Endometrial microvascular endothelial cells (primary cell): ENCODE results near the gene CADPS2. TPM values are rescaled to one million over a fixed set of nuclear protein-coding genes. Genes with fewer than 3 reads are reported as not detected.

ENCODE experiments used
- in situ Hi-C: cut with HindIII; loops from 2 replicates; pipeline ENCODE4 v1.10.0; 2017; ENCODE audit warnings: low sequenced_read_pairs, low pct_unique_long_range_greater_than_20kb; ENCODE audit errors: inconsistent ontology term
- total RNA-seq: library from RNA; depleted of rRNA; stranded (reverse); fragments of >200 nt; gene quantifications from one replicate; pipeline ENCODE4 v1.2.3, GENCODE V29; 2015; ENCODE audit errors: inconsistent ontology term

The CADPS2 gene
- total RNA-seq, 1 donor from 2014 or later: 43.5 TPM

- in situ Hi-C loops: loop anchor here (10.0 kb wide), 1 partner anchor 221 kb away; no protein-coding TSS in a partner anchor
Measured at GRCh38 chr7:122314284-122314683, 572.0 kb downstream of the CADPS2 start.

- in situ Hi-C loops: loop anchor here (10.0 kb wide), 1 partner anchor 222 kb away; no protein-coding TSS in a partner anchor
Measured at GRCh38 chr7:122312789-122313188, 573.5 kb downstream of the CADPS2 start.

DNA sequence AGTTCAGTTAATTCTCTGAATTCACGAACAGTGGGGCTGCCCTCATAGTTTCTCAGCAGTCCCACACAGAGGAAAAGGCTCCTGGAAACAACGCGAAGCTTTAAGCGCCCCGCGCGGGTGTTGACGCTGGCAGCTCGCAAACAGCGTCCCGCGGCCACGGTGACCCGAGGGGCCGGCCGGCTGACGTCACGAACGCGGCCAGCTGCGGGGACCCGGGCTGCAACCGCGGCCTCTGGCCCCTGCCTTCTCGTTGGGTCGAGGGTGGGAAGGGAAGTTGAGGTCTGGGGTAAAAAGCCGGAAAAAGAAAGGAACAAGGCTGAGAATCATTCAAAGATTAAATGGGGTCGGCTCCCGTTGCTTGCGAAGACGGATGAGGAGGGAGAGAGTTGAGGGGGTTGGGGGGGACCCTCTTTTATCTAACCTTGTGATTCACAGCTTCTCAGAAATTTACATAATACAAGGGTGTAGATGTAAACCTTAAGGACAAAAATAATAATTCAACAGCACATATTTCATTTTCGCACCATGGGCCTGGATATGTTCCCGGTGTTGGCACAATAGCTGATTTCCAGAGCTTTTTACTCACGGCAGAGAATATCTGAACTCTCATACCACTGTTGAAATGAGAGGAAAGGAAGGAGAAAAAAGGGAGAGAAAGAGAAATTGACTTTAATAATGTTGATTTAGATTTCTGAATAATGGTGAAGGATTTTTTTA, 574.4 kb downstream of the CADPS2 start:
- in situ Hi-C loops: loop anchor here (10.0 kb wide), 1 partner anchor 223 kb away; no protein-coding TSS in a partner anchor

- in situ Hi-C loops: loop anchor here (10.0 kb wide), 1 partner anchor 224 kb away; no protein-coding TSS in a partner anchor
Measured at GRCh38 chr7:122311050-122311700, 575.1 kb downstream of the CADPS2 start.

DNA sequence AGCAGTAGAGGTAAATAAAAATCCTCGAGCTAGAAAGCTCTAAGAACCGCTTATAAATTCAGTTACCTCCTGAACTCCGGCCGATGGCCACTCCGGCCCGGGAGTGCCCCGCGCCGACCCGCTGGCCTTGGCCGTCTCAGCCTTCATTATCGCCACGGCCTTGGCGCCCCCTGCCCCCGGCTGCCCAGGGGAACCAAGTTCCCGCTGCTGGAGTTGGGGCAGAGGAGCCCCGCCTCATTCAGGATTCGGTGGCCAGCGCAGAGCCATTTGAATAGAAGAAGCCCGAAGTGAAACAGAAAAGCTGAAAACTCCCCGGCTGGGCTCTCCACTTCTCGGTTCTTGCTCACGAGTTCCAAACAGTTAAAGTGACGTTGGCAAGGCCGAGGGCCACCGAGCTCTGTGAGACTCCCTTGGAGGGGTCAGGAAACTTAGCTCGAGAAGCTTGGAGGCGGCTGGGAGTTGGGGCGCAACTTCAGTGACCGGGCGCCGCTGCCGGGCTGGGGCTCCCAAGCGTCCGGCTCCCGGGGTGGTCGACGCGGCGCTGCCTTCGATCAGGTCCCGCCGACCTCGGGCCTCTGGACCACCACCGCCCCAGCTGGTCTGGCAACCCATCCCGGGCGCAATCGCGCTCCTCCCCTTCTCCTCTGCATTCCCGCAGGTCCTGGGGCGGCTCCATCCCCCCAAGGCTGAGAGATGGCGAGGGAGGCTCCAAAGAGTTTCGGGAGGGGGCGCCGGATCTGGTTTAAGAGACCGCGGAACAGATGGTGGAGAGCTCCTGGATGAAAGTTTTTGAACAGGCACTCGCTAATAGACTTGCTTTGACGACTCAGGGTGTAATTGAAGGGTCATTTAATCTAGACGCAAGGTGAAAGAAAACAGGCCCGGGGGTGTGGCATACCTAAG, 575.9 kb downstream of the CADPS2 start:
- in situ Hi-C loops: loop anchor here (10.0 kb wide), 1 partner anchor 224 kb away; no protein-coding TSS in a partner anchor

GRCh38 chr7:122309421-122309820, 576.8 kb downstream of the CADPS2 start:
- in situ Hi-C loops: no loop called here

- in situ Hi-C loops: no loop called here
Measured at GRCh38 chr7:122307228-122307621, 579.0 kb downstream of the CADPS2 start.

- in situ Hi-C loops: no loop called here
Measured at GRCh38 chr7:122306320-122307227, 579.7 kb downstream of the CADPS2 start.

DNA sequence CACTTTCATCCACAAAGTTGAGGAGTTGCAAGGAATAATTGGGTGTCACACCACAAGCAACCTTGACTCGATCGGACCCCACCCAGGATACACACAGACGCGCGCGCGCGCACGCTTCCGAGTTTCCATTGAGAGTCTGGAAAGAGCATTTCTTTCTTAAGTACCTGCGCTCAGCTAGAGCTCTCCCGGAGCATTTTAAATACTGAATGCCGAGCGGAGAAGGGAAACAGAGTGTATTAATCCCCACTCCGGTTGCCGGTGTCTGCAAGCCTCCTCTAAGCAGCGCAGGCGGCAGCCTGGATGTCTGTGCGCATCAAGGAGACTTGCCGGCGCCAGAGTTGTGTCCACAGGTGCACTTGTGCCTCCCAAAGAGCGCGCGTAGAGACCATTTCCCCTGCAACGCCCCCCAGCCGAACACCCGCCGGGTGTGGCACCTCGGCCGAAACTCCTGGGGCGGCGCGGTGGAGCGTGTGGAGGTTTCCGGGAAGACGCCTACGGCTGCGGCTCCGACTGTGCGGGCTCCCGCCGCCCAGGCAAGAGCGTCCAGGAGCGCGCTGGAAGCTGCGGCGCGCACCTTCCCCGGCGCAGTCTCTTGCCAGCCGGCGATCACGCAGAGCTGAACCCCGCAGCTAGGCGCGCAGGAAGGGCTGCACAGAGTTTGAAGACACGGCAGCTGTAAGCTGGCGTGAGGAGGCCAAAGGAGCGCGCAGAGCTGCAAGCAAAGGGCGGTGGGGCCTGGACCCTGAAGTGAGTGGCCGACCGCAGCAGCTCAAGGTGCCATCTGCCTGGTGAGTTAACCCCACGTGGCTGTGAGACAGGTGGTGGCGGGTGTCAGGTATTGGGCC, 580.6 kb downstream of the CADPS2 start:
- in situ Hi-C loops: no loop called here

DNA sequence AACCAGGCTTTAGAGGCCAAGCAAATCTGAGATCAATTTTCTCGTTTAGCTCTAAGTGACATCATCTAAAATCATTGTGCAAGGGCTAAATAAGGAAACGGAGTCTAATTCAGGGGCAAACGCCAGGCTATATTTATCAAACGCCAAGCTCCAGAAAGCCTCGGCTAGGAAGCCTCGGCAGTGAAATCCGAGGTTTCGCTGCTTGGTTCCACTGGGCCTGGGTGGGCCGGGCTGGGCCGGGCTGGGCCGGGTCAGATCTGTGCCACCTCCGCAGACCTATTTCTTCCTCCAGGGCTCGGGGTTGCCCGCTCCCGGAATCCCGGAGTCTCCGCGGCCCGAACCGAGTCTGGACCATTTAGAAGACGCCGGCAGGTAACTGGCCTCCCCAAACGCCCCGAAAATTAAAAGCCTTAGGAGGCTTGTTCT, 581.3 kb downstream of the CADPS2 start:
- in situ Hi-C loops: no loop called here

DNA sequence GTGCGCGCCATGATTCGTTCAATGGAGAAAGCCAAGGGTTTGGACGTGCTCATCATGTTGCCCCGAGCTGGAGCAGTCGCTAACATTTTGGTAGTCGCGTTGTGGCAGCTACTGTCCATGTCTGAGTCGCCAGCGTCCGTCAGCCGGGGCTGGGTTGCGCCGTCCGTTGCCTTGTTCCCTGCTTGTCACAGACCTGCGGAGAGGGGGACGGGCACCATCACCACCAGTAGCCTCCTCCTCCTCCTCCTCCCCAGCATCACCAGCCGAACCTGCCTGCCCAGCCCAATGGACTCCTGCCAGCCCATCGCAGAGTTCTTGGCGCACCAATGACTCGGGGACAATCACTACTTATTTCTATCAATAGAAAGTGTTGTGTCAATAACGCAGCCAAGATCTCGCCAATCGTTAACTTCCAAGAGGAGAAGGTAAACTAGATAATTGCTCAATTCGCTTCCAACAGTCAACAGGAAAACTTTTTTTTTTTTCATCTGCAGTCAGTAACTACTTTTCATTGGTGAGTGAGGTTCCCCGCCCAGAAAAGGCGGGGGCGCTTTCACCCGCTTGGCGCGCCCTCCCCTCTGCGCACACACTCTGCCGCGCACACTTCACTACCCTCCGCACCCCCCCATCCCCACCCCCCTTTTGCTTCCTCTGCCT, 581.8 kb downstream of the CADPS2 start, which contains the start of gene FEZF1:
TSS of gene FEZF1 (minus strand) at position 432 of the 657 bp plus-strand sequence. CDS start at position 119, 313 bp downstream.
- in situ Hi-C loops: no loop called here

GRCh38 chr7:122303531-122304318, 582.5 kb downstream of the CADPS2 start:
- in situ Hi-C loops: no loop called here

DNA sequence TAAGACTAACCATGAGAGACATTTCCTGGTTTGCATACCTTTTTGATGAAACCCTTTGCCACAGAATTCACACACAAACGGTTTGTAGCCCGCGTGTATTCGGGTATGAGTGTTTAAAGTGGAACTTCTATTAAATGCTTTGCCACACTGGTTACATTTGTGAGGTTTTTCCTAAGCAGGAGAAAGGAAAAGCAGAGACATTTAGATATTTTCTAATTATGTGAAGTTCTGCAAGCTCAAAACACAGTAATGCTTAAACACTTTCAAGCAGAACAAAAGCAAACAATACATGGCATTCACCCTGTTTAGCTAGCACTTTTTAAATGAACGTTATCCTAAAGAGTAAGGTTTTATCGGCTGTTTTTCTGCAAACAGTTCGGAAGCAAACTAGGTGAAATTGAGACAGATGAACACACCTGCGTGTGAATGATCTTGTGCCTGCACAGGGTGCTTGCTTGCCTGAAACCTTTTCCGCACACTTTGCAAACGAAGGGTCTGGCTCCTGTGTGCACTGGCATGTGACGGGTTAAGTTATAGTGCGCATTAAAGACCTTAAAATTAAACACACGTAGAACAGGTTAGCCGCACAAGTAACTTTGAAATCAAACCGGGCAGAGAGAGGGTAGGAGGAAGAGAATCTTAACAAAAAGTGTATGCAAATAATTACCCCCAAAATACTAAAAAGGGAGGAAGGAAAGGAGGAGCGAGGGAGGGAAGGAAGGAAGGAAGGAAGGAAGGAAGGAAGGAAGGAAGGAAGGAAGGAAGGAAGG, 583.3 kb downstream of the CADPS2 start:
- in situ Hi-C loops: no loop called here

- in situ Hi-C loops: no loop called here
Measured at GRCh38 chr7:122301858-122302760, 584.2 kb downstream of the CADPS2 start.
